GM18870 (cell line): ENCODE results near the gene NADK2.
"Not testable (repeated sequence)": the region's sequence is repeated elsewhere in the genome, so short reads cannot be mapped to it uniquely, and the experiment has no call there.

ENCODE experiments used
- ATAC-seq: cut with Tn5 transposase; IDR thresholded peaks from one replicate; pipeline ENCODE4 v1.9.1; 2021; ENCODE audit warnings: moderate library complexity; ENCODE audit not compliant: unreplicated experiment

The NADK2 gene

DNA sequence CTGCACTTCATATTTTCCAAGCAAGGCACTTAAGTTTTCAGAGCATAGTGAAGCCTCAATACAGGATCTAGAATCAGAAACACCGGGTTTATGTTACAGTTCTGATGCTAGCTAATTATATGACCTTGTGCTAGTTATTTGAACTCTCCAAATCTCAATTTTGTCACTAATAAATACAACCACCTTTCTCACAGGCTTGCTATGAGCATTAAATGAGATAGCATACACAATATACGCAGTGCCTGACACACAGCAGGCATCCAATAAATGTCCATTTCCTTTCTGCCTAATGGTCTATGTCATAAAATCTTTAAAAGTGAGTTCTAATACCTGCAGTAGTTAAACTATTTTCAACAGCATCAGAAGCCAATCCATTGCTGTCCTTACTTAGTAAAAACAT, 32.9 kb downstream of the NADK2 start:
- no peak for ATAC-seq

DNA sequence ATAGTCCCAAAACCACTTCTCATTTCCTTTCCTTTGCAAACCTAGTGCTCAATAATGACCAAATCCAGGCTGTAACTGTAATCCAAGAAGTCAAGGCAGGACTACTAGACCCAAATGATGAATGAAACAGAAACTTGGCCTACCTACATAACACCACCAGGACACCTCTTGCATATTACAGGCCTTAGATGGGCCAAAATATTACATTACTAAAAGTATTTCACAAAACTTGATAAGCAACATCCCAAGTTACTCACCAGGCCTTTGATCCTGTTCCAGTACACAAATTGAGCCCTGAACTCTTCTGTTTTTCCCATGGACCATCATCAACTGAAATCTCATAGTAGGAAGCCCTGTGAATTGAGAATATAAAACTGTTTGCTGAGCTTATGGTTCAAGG, 34.8 kb downstream of the NADK2 start:
- ATAC-seq, result no peak

DNA sequence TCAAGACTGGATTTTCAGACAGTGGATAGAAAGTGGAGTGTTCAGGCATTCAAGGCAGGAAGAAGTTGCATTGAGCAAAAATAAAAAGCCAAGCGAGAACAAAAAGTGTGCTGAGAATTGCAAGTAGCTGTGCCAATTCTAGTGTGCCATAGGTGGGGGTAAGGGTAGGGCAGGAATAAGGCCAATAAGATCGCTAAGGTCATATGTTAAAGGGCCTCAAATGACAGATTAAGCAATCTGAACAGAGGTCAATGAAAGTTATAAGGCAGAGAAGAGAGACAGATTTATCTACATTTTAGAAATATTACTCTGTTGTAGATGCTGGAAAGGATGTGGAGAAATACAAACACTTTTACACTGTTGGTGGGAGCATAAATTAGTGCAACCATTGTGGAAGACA, 36.4 kb downstream of the NADK2 start:
- ATAC-seq, result no peak

DNA sequence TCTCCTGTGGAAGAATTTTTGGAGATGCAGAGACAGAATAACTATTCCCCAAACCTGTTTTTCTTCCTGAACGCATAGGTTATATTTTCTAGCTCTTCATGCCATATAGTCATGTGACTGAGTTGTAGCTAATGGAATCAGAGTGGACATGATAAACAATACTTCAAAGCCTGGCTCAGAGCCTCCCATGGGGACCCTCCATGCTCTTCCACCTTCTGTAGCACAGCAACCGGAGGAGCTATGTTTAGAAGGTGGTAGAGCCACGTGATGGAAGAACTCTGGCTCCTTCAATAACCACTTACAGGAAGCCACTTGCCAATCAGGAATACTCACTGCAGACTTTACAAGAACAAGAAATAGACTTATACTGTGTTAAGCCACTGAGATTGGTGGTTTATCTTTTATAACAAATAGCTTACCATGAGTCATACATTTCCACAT, 39.2 kb downstream of the NADK2 start:
- no peak for ATAC-seq

DNA sequence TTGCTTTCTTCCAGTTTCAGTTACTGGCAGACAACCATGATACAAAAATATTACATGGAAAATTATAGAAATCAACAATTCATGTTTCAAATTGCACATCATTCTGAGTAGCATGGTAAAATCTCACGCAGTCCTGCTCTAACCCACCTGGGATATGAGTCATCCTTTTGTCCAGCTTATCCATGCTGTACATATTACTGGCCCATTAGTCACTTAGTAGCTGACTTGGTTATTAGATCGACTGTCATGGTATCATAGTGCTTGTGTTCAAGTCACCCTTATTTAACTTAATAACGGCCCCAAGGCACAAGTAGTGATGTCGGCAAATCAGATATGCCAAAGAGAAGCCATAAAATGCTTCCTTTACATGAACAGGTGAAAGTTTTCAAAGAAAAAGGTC, 41.2 kb downstream of the NADK2 start:
- ATAC-seq, result no peak

DNA sequence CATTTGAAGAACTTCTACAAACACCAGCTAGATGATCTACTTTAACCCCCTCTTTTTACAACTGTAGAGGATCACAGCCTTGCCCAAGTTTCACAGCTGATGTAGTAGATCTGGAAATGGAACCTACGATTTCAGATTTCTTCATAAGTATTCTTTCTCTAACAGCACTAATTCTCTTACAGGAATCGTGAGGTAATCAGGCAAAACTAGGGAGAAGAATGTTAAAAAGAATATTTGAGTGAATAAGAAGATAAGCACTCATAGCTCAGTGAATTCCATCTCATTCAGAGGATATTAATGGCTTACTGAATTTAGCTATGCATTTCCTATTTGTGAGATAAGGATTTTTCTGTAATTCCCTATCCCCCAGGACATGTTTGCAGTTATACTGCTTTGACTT, 42.1 kb downstream of the NADK2 start:
- no peak for ATAC-seq

DNA sequence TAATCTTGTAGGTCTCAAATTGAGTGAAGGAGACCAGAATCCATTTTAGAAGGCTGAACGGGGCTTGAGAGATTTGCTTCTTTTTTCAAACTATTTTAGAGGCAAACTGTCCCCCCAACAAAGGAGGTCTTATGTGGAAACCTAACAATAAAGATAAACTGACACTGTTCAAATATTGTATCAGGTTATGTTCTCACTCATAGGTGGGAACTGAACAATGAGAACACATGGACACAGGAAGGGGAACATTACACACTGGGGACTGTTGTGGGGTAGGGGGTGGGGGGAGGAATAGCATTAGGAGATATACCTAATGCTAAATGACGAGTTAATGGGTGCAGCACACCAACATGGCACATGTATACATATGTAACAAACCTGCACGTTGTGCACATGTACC, 42.9 kb downstream of the NADK2 start:
- not testable (repeated sequence) for ATAC-seq

DNA sequence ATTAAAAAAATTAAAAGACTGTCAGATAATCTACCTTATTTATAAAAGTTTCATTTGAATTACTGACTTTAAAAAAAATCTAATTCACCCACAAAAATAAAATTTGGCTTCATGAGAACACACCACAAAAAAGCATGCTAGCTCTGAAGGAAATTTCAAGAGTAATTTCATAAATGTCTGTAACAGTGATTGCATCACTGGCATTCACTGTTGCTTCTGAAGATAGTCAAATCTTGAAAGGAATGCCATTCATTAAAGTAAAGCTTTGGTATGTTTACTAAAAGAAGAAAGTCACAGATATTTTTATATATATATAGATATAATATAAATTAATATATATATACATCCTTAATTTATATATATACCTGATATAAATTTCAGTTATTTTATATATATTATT, 43.4 kb downstream of the NADK2 start:
- ATAC-seq, result no peak

DNA sequence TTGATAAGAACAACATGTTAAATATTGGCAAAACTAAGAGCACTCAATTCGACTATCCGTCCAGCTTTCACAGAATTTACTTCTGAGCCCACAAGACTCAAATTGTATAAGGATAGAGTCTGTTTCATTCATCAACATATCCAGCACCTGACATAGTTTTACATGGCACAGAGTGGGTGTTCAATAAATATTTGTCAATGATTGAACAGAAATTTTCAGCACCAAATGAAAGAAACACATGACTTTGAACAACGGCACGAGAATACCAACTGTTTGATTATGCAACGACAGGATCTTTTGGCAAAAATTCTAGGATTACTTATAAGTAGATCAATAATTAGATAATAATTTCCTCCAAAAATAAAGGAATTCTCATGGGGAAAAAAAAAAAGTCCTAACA, 48.0 kb downstream of the NADK2 start:
- ATAC-seq, result no peak

DNA sequence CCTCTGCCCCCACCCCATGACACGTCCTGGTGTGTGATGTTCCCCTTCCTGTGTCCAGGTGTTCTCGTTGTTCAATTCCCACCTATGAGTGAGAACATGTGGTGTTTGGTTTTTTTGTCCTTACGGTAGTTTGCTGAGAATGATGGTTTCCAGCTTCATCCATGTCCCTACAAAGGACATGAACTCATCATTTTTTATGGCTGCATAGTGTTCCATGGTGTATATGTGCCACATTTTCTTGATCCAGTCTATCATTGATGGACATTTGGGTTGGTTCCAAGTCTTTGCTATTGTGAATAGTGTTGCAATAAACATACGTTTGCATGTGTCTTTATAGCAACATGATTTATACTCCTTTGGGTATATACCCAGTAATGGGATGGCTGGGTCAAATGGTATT, 57.3 kb downstream of the NADK2 start:
- not testable (repeated sequence) for ATAC-seq

DNA sequence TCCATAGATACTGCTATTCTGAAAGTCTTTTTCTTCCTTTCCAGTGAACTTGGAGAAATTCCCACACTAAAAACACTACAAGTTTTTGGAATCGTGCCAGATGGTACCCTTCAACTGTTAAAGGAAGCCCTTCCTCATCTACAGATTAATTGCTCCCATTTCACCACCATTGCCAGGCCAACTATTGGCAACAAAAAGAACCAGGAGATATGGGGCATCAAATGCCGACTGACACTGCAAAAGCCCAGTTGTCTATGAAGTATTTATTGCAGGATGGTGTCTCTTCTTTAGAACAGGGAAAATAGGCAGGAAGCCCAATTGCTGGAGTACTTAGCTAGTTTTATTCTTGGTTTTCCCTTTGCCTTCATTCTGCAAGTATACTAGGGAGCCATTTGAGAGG, 60.0 kb downstream of the NADK2 start:
- ATAC-seq, result no peak

DNA sequence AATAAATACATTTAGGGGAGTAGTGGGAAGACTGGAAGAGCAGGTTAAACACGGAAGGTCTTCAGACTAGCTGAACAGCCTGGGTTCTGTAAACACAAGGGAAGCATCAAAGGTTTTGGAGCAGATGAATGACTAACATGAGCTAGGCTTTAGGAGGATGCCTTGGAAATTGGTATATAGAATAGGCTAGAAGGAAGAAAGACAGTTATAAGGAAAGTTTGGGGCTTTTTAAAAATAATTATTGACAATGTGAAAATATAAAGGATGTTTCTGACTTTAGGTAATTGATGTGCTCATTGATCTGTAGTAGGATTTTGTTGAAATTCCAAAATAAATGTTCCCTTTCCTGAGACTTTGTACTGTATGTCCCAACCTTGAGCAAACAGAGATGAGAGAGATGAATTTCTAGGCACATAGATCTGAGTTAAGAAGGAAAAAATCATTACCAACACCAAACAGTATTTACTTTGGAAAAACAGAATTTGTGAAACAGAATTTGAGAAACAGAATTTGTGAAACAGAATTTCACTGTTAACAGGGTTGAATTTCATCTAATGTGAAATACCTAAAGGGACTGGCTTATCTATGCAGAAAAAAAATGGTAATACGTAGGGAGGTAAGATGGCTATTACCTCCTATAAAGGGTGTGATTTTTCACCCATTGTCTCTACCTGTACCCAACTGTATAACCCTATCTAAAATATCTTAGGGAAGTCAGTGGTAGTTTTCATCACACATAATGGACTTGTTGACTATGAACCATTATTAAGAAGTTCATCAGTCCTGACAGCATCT, 61.0 kb downstream of the NADK2 start:
- no peak for ATAC-seq

DNA sequence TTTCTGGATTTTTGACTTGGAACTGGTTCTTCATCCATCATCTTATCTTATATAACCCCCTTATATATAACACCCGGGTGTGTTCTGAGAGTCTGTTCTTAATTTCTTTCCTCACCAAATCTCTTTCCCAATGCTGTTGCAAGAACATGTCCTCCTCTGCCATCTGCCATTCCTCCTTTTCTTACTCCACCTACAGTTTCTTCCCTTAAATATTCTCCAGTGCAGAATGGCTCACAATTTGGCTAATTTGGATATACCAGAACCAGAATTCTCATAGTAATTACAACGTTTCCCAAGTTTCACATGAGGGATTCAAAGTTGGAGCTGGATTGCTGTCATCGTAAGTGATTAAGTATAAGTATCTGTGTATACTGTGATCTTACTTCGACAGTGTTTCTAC, 61.8 kb downstream of the NADK2 start:
- ATAC-seq, result no peak

DNA sequence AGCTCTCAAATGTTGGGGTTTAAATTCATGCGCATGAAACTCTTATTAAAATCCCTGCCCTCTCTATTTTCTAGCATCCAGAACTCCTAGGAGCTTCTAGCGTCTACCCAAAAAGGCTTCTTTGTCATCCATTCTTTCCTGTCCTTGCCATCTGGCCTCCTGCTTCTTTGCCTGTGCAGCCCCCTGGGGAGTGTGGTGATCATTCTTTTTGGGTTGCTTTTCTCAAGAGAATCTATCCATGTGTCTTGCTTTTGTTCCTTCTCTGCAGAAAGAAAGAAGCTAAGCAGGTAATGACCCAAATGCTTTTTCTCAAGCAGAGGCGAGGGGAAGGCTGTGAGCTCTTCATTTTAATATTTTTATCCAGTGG, 63.2 kb downstream of the NADK2 start:
- ATAC-seq, result no peak

DNA sequence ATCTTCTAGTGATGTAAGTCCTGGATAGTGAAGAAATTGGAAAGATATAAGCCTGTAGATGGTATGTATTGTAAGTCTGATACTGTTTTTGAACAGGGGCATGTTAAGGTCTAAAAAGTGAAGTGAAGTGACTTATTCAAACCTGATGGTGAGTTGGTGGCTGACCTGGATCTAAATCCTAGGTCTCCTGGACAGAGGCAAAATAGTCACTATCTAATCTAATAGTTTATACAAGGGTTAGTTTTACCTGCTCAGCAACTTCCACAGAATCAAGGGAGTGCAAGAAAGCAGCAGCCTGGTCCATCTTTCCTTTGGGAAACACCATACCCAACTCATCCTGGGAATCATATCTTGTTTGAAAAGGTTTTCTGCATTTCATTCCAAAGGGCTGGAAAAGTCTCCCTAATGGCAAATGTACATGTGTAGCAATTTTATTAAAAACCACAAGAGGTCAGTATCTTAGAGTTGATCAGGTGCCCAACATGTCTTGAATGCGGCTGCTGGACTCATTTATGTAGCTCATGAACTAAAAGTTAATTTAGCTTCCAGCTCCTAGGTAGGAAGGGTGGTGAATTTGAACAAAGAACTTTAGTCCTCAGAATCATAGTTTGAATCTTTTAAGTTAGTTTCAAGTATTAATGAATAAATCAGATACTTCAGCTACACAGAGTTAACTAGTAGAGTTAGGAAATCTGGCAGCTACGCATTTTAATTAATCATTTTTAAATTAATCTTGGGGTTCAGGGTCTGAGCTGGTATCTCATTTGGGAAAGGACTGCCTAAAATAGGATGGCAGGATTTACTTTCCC, 63.8 kb downstream of the NADK2 start:
- ATAC-seq, result no peak

DNA sequence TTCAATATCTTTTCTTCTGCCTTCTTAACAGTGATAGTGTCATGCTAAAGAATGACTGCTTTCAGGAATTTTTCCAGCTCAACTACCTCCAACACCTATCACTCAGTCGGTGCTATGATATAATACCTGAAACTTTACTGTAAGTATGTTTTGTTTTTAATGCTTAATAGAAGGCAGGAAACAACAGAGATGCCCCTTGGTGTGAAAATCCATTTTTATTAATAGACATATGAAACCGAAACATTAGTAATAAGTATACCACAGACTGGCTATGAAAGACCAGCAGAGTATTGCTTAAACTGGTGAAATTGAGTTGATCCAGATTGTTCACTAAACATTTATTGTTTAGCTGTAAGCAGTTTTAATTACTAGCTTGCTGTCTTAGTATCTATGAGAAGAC, 64.6 kb downstream of the NADK2 start:
- ATAC-seq, result peak; percentile 99

DNA sequence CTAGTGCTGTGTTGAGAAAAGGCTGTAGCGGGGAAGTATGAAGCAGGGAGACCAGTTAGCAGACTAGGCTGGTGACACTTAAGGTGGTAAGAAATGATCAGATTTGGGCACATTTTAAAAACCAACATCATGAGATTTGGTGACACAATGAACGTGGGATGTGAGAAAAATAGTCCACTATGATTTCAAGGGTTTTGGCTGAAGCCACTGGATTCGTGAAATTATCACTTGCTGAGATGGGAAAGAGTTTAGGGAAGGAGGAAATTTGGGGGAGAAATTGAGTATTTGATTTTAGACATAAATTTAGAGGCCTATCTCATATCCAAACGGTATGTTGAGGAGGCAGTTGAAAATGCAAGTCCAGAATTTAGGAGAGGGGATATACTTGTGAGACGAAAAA, 66.7 kb downstream of the NADK2 start:
- ATAC-seq, result no peak

DNA sequence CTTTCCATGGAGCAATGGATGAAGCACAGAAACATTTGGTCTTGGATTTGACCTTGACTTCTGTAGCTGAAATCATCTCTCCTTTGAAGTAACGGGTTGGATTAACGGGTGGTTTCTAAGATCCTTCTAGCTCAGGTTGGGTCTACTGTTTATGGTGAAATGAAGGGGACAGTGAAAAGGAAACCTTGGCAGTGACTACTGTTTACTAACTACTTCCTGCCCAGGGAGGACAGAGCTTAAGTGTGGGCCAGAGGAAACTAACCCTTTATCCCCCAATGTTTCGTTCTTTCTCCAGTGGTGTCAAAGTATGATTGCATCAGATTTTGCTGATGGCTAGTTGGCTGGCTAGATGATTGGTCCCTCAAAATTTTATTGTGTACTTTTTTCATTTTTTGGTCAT, 67.6 kb downstream of the NADK2 start:
- no peak for ATAC-seq

DNA sequence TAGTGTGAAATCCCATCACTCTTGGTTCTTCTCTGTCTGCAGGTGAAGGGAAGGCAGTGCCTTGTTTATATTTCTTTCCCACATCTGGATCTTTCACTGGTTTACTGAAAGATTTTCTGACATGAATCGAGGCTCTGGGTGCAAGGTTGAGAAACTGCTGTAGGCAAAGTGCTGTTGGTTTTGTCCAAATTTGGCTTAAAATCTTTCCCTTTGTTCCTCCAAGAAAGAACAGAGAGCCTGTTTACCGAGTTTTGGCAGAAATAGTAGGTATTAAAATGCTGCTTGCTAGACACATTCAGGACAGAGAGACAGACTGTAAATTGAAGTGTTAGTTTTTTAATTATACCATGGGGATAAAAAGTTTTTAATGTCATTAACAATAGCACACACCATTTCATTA, 68.3 kb downstream of the NADK2 start:
- ATAC-seq, result no peak

DNA sequence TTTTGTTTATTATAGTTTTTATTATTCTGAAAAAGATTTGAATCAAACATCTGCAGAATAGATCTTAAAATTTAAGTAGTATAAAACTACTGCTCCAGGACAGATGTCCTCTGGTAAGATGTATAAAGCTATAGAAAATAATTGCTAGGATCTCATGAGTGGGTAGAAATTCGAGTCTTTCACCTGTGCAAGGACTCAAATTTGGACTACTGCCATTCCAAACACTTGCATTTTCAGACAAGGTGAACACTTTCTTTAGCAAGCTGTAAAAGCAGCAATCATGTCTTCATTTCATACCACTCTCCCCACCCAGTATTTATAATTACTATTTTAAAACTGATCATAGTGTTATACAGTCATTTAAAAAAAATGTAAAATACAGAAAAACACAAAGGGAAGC, 69.1 kb downstream of the NADK2 start:
- no peak for ATAC-seq

DNA sequence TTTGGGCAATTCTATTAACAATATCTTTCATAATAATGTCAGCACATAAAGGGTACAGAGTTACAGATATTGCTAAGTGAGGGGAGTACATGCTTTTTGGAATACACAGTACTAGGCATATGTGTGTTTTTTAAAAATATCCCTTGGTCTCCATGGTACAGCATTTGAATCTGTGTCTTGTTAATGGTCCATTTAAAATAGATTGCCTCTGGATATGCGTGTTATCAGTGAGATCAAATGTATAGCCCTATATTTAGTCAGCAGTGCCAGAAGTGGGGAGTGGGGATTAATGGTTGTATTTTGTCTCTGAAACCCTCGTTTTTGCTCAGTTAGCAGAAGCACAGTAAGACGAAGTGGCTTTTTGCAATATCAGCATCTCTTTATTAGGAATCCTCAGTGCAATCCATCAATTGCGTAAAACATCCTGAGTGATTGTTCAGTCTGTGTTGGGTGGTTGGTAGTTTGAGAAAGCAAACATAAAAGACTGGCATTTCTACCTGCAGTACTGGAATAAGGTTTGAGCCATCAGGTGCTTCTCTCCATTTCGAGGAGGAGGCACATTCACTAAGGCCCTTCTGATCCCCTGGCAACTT, 70.8 kb downstream of the NADK2 start:
- no peak for ATAC-seq

DNA sequence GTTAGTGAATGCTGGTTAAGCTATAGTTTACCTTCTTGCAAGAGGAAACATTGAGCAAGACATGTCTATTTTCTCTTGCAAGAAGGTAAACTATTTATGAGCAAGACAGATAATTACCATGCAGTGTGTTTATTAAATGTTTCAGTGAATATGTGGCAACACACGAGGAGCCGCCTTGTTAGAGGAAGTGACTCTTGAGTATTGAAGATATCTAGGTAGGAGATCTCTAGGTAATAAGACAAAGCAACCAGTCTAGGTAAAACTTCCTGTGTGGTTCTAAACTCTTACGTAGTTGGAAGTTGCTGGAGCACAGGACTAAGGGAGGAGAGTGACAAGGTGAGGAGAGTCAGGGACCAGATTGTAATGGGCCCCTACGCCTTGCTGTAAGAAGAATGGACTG, 73.0 kb downstream of the NADK2 start:
- no peak for ATAC-seq
